DOHH2 (cell line): ENCODE results near the gene BAIAP2.

ENCODE experiments used
- CTCF ChIP-seq: fragments of 200-600 bp; sonication (generic); IDR thresholded peaks from one replicate; pipeline ENCODE4 v1.5.1; 2014; ENCODE audit warnings: antibody characterized with exemption, mild to moderate bottlenecking, low read depth, low read length; ENCODE audit not compliant: poor library complexity, severe bottlenecking
- EZH2phosphoT487 ChIP-seq: fragments of 200-600 bp; sonication (generic); IDR thresholded peaks from 2 replicates; pipeline ENCODE4 v1.6.1; 2017; ENCODE audit warnings: borderline replicate concordance, mild to moderate bottlenecking, antibody characterized with exemption, low read length, moderate library complexity, mixed read lengths

GRCh38 chr17:81085420-81085911 is 50.5 kb downstream of the BAIAP2 start:
- TF ChIP-seq CTCF (no peak), EZH2phosphoT487 (no peak)
